CD4-positive, alpha-beta memory T cell (primary cell): ENCODE data around the gene MAST4. TPM values are rescaled to one million over a fixed set of nuclear protein-coding genes. Genes with fewer than 3 reads are reported as not detected.

ENCODE experiments used
- CTCF ChIA-PET: fragments of 350-600 bp; sonication (Branson Sonifier 250); formaldehyde crosslinking; loops from one replicate; lab custom pipeline; 2021; ENCODE audit warnings: inconsistent platforms; ENCODE audit not compliant: partially characterized antibody; lab: Charles Lee
- POLR2A ChIA-PET: fragments of 350-600 bp; sonication (Branson Sonifier 250); formaldehyde crosslinking; loops from one replicate; lab custom pipeline; 2021; ENCODE audit not compliant: partially characterized antibody; lab: Charles Lee
- DNase-seq, 5 donors: peaks; one replicate each; pipeline versions ENCODE4 v3.0.0 to v3.0.0-alpha.2; 2020 to 2022; ENCODE audit warnings: mixed read lengths in 1 of 5
- H3K27ac ChIP-seq: one replicate; pipeline ENCODE4 v1.7.0; 2013; ENCODE audit warnings: low read depth, low read length
- H3K27me3 ChIP-seq: 2 replicates; pipeline ENCODE4 v1.7.0; 2013; ENCODE audit warnings: mild to moderate bottlenecking, low read length, moderate library complexity; ENCODE audit not compliant: insufficient read depth
- H3K36me3 ChIP-seq: 2 replicates; pipeline ENCODE4 v1.7.0; 2013; ENCODE audit warnings: mild to moderate bottlenecking, low read length, moderate library complexity; ENCODE audit not compliant: insufficient read depth
- H3K4me1 ChIP-seq: 2 replicates; pipeline ENCODE4 v1.7.0; 2013; ENCODE audit warnings: mild to moderate bottlenecking, low read length, moderate library complexity; ENCODE audit not compliant: insufficient read depth
- H3K4me3 ChIP-seq, 2 donors: one replicate each; pipeline ENCODE4 v1.7.0; 2013; ENCODE audit warnings: low read length in 2 of 2, mild to moderate bottlenecking in 1 of 2
- H3K9me3 ChIP-seq, 2 donors: one replicate each; pipeline ENCODE4 v1.7.0; 2013; ENCODE audit warnings: low read length in 2 of 2, control low read depth in 1 of 2; ENCODE audit not compliant: control insufficient read depth in 1 of 2
- H3K27ac Mint-ChIP-seq, 7 donors: one replicate each; pipeline ENCODE4 v1.8.0; 2020 to 2021; ENCODE audit warnings: mixed read lengths in 7 of 7, mild to moderate bottlenecking in 6 of 7, inconsistent platforms in 3 of 7, moderate library complexity in 3 of 7
- H3K27me3 Mint-ChIP-seq, 2 donors: one replicate each; pipeline ENCODE4 v1.8.0; 2020 to 2021; ENCODE audit warnings: mixed read lengths in 2 of 2
- H3K36me3 Mint-ChIP-seq, 2 donors: one replicate each; pipeline ENCODE4 v1.8.0; 2020 to 2021; ENCODE audit warnings: mixed read lengths in 2 of 2, inconsistent platforms in 1 of 2, mild to moderate bottlenecking in 1 of 2
- H3K4me1 Mint-ChIP-seq, 4 donors: one replicate each; pipeline ENCODE4 v1.8.0; 2020 to 2021; ENCODE audit warnings: mixed read lengths in 4 of 4, mild to moderate bottlenecking in 1 of 4
- H3K4me3 Mint-ChIP-seq, 8 donors: one replicate each; pipeline ENCODE4 v1.8.0; 2020 to 2021; ENCODE audit warnings: mixed read lengths in 8 of 8, mild to moderate bottlenecking in 7 of 8, moderate library complexity in 6 of 8, inconsistent platforms in 3 of 8
- H3K9me3 Mint-ChIP-seq, 8 donors: one replicate each; pipeline ENCODE4 v1.8.0; 2020 to 2021; ENCODE audit warnings: mixed read lengths in 8 of 8, mild to moderate bottlenecking in 5 of 8, inconsistent platforms in 3 of 8, moderate library complexity in 1 of 8
- intact Hi-C: fragments of 100-400 bp; cut with micrococcal nuclease; formaldehyde crosslinking; loops from one replicate; pipeline ENCODE4 v1.15.1; 2023
- polyA plus RNA-seq, 2 donors: library from polyadenylated mRNA; unstranded; fragments of 300-500 nt; fragmentation: Illumina TruSeq; gene quantifications; one replicate each; pipeline ENCODE4 v1.2.3, GENCODE V29; 2021
- total RNA-seq, 2 experiments: library from RNA; stranded (reverse); gene quantifications; one replicate each; pipeline ENCODE4 v1.2.3, GENCODE V29; 2021

MAST4 gene
- total and polyA plus RNA-seq, 4 experiments from 2014 or later = 9.2 to 27.0 (median 21.3) TPM

DNA sequence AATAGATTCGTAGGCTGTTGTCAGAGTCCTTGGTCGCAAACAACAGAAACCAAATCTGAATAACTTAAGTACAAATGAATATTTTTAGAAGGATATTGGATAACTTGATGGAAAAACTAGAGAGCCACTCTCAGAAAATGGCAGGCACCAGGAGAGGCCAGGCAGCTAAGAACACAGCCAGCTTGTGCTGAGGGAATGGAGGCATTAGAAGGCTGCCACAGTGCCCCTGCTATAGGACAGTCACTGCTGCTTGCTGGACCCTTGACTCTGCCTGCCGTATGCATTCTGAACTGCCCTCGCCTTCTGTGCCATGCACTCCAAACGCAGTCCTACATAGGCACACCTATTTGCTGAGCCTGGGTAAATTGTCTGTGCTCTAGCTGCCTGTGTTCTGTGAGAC is 78.6 kb downstream of the MAST4 start:
- Mint-ChIP-seq H3K4me3 (no peak overlapping the region), H3K4me1 (no peaks in the 10 kb centered on the region), H3K27me3 (peaks cover 12 to 14% of the 10 kb centered on the region in 2 donors), H3K9me3 (no peaks in the 10 kb centered on the region), H3K36me3 (no peaks in the 10 kb centered on the region), H3K27ac (no peak overlapping the region)
- no peak overlapping the region for H3K27ac ChIP-seq
- DNase-seq = no peak
- no peak overlapping the region for H3K4me3 ChIP-seq
- H3K36me3 ChIP-seq = no peaks in the 10 kb centered on the region
- intact Hi-C loops = no loop called here
- H3K27me3 ChIP-seq = no peaks in the 10 kb centered on the region
- H3K4me1 ChIP-seq = no peaks in the 10 kb centered on the region
- no peaks in the 10 kb centered on the region for H3K9me3 ChIP-seq
- ChIA-PET POLR2A (no interaction called here), CTCF (no interaction called here)

- Histone ChIP-seq H3K36me3 (no peaks in the 10 kb centered on the region), H3K9me3 (no peaks in the 10 kb centered on the region), H3K4me3 (no peak overlapping the region), H3K4me1 (no peaks in the 10 kb centered on the region), H3K27me3 (no peaks in the 10 kb centered on the region), H3K27ac (no peak overlapping the region)
- CTCF ChIA-PET = no interaction called here
- no peak for DNase-seq
- POLR2A ChIA-PET = no interaction called here
- no peaks in the 10 kb centered on the region for H3K36me3 Mint-ChIP-seq
- no peaks in the 10 kb centered on the region for H3K4me1 Mint-ChIP-seq
- intact Hi-C loops = no loop called here
- H3K27ac Mint-ChIP-seq = no peak overlapping the region
- H3K27me3 Mint-ChIP-seq = peaks cover 12 to 13% of the 10 kb centered on the region in 2 donors
- H3K4me3 Mint-ChIP-seq = no peak overlapping the region
- H3K9me3 Mint-ChIP-seq = no peaks in the 10 kb centered on the region
Observed at GRCh38 chr5:66675406-66675805, 79.2 kb downstream of the MAST4 start.

GRCh38 chr5:66680221-66680620 is 84.0 kb downstream of the MAST4 start:
- Histone ChIP-seq H3K4me1 (no peaks in the 10 kb centered on the region), H3K27ac (no peak overlapping the region), H3K4me3 (no peak overlapping the region), H3K27me3 (no peaks in the 10 kb centered on the region), H3K9me3 (no peaks in the 10 kb centered on the region), H3K36me3 (no peaks in the 10 kb centered on the region)
- POLR2A ChIA-PET = no interaction called here
- intact Hi-C loops = no loop called here
- Mint-ChIP-seq H3K36me3 (no peaks in the 10 kb centered on the region), H3K27me3 (peaks cover 8 to 12% of the 10 kb centered on the region in 2 donors), H3K27ac (no peak overlapping the region), H3K4me1 (no peaks in the 10 kb centered on the region), H3K9me3 (no peaks in the 10 kb centered on the region), H3K4me3 (no peak overlapping the region)
- no peak for DNase-seq
- CTCF ChIA-PET = no interaction called here

GRCh38 chr5:66680804-66681203 is 84.6 kb downstream of the MAST4 start:
- CTCF ChIA-PET = no interaction called here

DNA sequence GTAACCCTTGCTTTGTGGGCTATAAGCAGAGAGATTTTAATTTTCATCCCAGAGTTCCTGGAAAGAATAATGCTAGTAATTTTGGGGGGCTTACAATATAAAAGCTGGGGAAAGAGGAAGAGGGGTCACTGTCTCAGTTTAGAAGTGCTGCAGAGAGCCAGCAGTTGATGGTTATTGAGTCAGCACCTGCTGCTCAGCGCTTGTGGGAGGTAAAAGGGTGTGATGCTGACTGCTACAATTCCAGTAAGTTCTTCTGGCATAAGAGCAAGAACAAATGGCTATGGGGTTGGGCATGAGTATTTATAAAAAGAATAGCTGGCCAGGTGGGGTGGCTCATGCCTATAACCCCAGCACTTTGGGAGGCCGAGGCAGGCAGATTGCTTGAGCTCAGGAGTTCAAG is 88.5 kb downstream of the MAST4 start:
- intact Hi-C loops = no loop called here
- no peak overlapping the region for H3K4me3 Mint-ChIP-seq
- no peak for DNase-seq
- H3K4me1 Mint-ChIP-seq = no peaks in the 10 kb centered on the region
- no peaks in the 10 kb centered on the region for H3K27me3 ChIP-seq
- H3K36me3 Mint-ChIP-seq = no peaks in the 10 kb centered on the region
- ChIA-PET CTCF (no interaction called here), POLR2A (no interaction called here)
- no peak overlapping the region for H3K4me3 ChIP-seq
- no peaks in the 10 kb centered on the region for H3K36me3 ChIP-seq
- no peak overlapping the region for H3K27ac Mint-ChIP-seq
- H3K4me1 ChIP-seq = no peaks in the 10 kb centered on the region
- H3K9me3 Mint-ChIP-seq = peaks cover 0 to 2% (median 0%) of the 10 kb centered on the region in 8 donors
- no peaks in the 10 kb centered on the region for H3K9me3 ChIP-seq
- no peak overlapping the region for H3K27ac ChIP-seq
- peaks cover 0 to 2% of the 10 kb centered on the region in 2 donors for H3K27me3 Mint-ChIP-seq

More at GRCh38 chr5:66680804-66681203, 84.6 kb downstream of the MAST4 start:
- H3K36me3 ChIP-seq = no peaks in the 10 kb centered on the region
- H3K9me3 ChIP-seq = no peaks in the 10 kb centered on the region
- H3K27me3 ChIP-seq = no peaks in the 10 kb centered on the region
- intact Hi-C loops = no loop called here
- Mint-ChIP-seq H3K36me3 (no peaks in the 10 kb centered on the region), H3K9me3 (no peaks in the 10 kb centered on the region), H3K4me1 (no peaks in the 10 kb centered on the region), H3K27me3 (peaks cover 5 to 11% of the 10 kb centered on the region in 2 donors), H3K27ac (no peak overlapping the region), H3K4me3 (no peak overlapping the region)
- POLR2A ChIA-PET = no interaction called here
- H3K27ac ChIP-seq = no peak overlapping the region
- DNase-seq = no peak
- no peaks in the 10 kb centered on the region for H3K4me1 ChIP-seq
- no peak overlapping the region for H3K4me3 ChIP-seq

- Histone ChIP-seq H3K9me3 (no peaks in the 10 kb centered on the region), H3K36me3 (no peaks in the 10 kb centered on the region), H3K4me1 (no peaks in the 10 kb centered on the region), H3K27ac (no peak overlapping the region), H3K4me3 (no peak overlapping the region), H3K27me3 (no peaks in the 10 kb centered on the region)
- Mint-ChIP-seq H3K36me3 (no peaks in the 10 kb centered on the region), H3K27ac (no peak overlapping the region), H3K27me3 (peaks cover 0 to under 1% of the 10 kb centered on the region in 2 donors), H3K4me1 (no peaks in the 10 kb centered on the region), H3K9me3 (peaks cover 0 to 2% (median 0%) of the 10 kb centered on the region in 8 donors), H3K4me3 (no peak overlapping the region)
- ChIA-PET POLR2A (no interaction called here), CTCF (no interaction called here)
- intact Hi-C loops = no loop called here
- DNase-seq = no peak
Observed at GRCh38 chr5:66689522-66690220, 93.5 kb downstream of the MAST4 start.

DNA sequence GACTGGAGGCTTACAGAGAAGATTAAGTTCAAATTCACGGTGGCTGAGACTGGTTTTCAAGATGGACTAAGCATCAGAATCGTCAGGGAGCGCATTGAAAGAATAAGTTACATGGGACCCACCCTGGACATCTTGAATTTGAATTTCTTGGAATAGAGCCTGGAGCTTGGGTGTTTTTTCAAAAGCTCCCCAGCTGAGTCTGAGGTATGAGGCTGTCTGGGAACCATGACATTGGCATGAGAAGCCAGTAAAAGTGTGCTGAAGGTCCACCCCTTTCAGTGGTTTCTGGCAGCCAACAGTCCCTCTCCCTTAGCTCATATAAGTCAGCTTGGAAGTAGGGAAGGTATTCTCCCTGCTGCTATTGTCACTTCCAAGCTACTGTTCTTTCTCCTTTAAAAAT is 97.8 kb downstream of the MAST4 start:
- no peak overlapping the region for H3K27ac ChIP-seq
- H3K9me3 ChIP-seq = no peaks in the 10 kb centered on the region
- Mint-ChIP-seq H3K9me3 (peaks cover 0 to 12% (median 4%) of the 10 kb centered on the region in 8 donors), H3K4me1 (no peaks in the 10 kb centered on the region), H3K36me3 (no peaks in the 10 kb centered on the region), H3K27ac (no peak overlapping the region), H3K27me3 (peaks cover 1 to 3% of the 10 kb centered on the region in 2 donors), H3K4me3 (no peak overlapping the region)
- no peak for DNase-seq
- no peaks in the 10 kb centered on the region for H3K27me3 ChIP-seq
- POLR2A ChIA-PET = no interaction called here
- no peaks in the 10 kb centered on the region for H3K4me1 ChIP-seq
- intact Hi-C loops = no loop called here
- no peak overlapping the region for H3K4me3 ChIP-seq
- no peaks in the 10 kb centered on the region for H3K36me3 ChIP-seq
- CTCF ChIA-PET = interaction anchor here (1.0 to 1.6 kb wide), 2 partner anchors 20 to 27 kb away, joined by 3 read pairs; no protein-coding TSS in a partner anchor
